Memory B cell (primary cell): ENCODE measurements around the gene KLHL6.
"Not testable (repeated sequence)": the region's sequence is repeated elsewhere in the genome, so short reads cannot be mapped to it uniquely, and the experiment has no call there.

Experiments
- ATAC-seq: fragments of 150-1000 bp; cut with Tn5 transposase; 2 replicates; pipeline ENCODE4 v1.10.0; 2021; ENCODE audit warnings: low read depth, mild to moderate bottlenecking, moderate library complexity
- DNase-seq, 2 donors: peaks; one replicate each; pipeline ENCODE4 v3.0.0; 2022; ENCODE audit warnings: low spot score in 2 of 2
- H3K27ac Mint-ChIP-seq: one replicate; pipeline ENCODE4 v1.8.0; 2022; ENCODE audit warnings: mild to moderate bottlenecking, moderate library complexity, mixed read lengths
- H3K27me3 Mint-ChIP-seq: one replicate; pipeline ENCODE4 v1.8.0; 2022; ENCODE audit warnings: mixed read lengths
- H3K36me3 Mint-ChIP-seq: one replicate; pipeline ENCODE4 v1.8.0; 2022; ENCODE audit warnings: mild to moderate bottlenecking, mixed read lengths
- H3K4me1 Mint-ChIP-seq: one replicate; pipeline ENCODE4 v1.8.0; 2022; ENCODE audit warnings: mixed read lengths
- H3K4me3 Mint-ChIP-seq: one replicate; pipeline ENCODE4 v1.8.0; 2022; ENCODE audit warnings: mild to moderate bottlenecking, moderate library complexity, mixed read lengths
- H3K9me3 Mint-ChIP-seq: one replicate; pipeline ENCODE4 v1.8.0; 2022; ENCODE audit warnings: mixed read lengths

The KLHL6 gene

DNA sequence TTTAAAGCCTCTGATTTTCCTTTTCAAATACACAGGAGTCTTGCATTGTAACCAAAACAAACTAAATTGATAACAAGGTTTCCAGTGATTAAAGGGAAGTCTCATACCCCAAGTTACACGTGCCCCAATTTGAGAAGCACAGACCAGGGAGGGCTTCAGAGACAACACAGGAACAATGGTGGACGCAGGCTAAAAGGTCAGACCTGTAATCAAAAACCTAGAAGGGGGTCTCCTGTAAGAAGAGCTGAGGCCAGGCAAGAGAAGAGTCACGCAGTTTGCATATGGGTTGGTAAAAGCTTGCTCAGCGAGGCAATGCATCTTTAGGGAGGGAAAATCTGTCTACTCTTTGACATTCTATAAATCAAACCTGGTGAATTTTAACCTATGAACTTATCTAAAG is 68.5 kb downstream of the KLHL6 start:
- DNase-seq, result no peak
- ATAC-seq, result no peak
- no peak overlapping the region for H3K4me3 Mint-ChIP-seq
- peaks cover 11% of the 10 kb centered on the region for H3K4me1 Mint-ChIP-seq
- no peaks in the 10 kb centered on the region for H3K9me3 Mint-ChIP-seq
- H3K27me3 Mint-ChIP-seq, result no peaks in the 10 kb centered on the region
- H3K36me3 Mint-ChIP-seq, result peaks cover 4% of the 10 kb centered on the region
- H3K27ac Mint-ChIP-seq, result no peak overlapping the region

DNA sequence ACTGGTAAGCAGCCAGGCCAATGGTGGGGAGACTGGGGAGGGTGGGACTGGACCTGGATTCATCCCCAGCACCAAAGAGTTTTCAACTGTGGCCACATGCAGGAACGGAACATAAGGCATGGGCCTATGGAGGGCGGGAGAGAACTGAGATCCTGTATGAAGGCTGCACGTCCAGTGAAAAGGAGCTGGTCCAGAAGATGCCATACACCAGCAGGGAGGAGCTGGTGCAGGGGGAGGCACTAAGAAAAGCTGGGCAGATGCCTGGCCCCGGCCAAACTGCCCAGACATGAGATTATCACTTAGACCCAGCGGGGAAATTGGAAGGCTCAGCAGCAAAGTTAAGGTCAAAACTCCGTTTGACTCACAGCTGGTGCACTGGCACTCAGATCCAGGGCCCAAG is 69.0 kb downstream of the KLHL6 start:
- H3K27ac Mint-ChIP-seq, result peak overlapping the region; percentile 7
- no peaks in the 10 kb centered on the region for H3K9me3 Mint-ChIP-seq
- no peak overlapping the region for H3K4me3 Mint-ChIP-seq
- ATAC-seq (no peak), DNase-seq (no peak)
- H3K36me3 Mint-ChIP-seq, result peaks cover 2% of the 10 kb centered on the region
- peaks cover 11% of the 10 kb centered on the region for H3K4me1 Mint-ChIP-seq
- no peaks in the 10 kb centered on the region for H3K27me3 Mint-ChIP-seq

DNA sequence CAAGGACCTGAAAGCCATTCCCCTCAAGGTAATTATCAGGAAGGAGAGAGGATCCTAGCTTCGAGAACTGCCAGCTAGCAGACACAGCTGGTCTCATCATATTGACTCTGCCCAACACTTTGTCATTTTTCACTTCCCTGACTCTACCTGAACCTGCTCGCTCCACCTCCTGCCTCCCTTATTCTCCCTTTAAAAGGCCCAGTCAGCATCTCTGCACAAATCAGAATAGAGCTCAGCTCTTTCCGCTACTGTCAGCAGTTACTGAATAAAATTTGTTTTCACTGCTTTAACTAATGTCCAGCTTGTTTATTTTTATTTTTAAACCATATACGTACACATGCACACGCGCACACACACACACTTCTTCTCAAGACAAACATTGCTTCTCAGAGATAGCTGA is 69.9 kb downstream of the KLHL6 start:
- peak overlapping the region; percentile 7 for H3K27ac Mint-ChIP-seq
- H3K9me3 Mint-ChIP-seq, result no peaks in the 10 kb centered on the region
- H3K36me3 Mint-ChIP-seq, result peaks cover 2% of the 10 kb centered on the region
- ATAC-seq (no peak), DNase-seq (no peak)
- no peaks in the 10 kb centered on the region for H3K27me3 Mint-ChIP-seq
- H3K4me1 Mint-ChIP-seq, result peaks cover 11% of the 10 kb centered on the region
- no peak overlapping the region for H3K4me3 Mint-ChIP-seq

DNA sequence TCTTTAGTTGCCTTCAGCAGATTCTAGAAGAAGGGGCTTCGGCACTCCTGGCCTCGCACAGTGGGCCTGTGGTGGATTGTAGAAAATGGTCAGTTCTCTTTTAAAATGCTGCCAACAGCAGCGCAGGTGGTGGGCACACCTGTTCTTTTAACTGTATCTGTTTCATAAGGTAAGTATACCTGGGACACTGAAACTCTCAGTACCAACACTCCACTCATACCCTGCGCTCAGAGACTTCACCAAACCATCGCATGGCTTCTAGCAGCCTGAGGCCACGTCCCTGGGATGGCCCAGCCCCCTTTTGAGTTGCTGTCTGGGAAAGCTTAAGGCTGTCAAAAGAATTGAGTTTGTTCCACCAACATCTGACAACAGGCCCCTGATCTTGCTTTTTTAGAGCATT is 70.4 kb downstream of the KLHL6 start:
- no peak for ATAC-seq
- no peaks in the 10 kb centered on the region for H3K27me3 Mint-ChIP-seq
- no peaks in the 10 kb centered on the region for H3K9me3 Mint-ChIP-seq
- peaks cover 12% of the 10 kb centered on the region for H3K4me1 Mint-ChIP-seq
- peaks cover 2% of the 10 kb centered on the region for H3K36me3 Mint-ChIP-seq
- H3K27ac Mint-ChIP-seq, result peak overlapping the region; percentile 7
- no peak overlapping the region for H3K4me3 Mint-ChIP-seq
- no peak for DNase-seq

DNA sequence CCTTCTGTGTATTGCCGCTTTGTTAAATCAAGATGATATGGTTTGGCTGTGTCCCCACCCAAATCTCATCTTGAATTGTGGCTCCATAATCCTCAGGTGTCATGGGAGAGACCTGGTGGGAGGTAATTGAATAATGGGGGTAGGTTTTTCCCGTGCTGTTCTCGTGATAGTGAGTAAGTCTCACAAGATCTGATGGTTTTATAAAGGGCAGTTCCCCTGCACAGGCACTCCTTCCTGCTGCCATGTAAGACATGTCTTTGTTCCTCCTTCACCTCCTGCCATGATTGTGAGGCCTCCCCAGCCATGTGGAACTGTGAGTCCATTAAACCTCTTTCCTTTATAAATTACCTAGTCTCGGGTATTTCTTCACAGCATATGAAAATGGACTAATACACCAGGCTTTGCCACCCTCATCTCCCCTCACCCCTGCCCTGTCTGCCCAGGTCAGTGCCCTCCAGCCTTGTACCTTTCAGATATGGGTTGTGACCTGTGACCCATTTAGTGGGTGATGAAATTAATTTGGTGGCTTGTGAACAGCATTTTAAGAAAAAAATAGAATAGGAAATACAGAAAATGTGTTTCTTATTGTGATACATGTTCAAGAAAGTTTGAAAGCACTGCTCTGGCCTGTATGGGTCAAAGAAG is 71.0 kb downstream of the KLHL6 start:
- peaks cover 13% of the 10 kb centered on the region for H3K4me1 Mint-ChIP-seq
- no peak for DNase-seq
- peak overlapping the region; percentile 24 for H3K27ac Mint-ChIP-seq
- no peak for ATAC-seq
- H3K4me3 Mint-ChIP-seq, result no peak overlapping the region
- no peaks in the 10 kb centered on the region for H3K9me3 Mint-ChIP-seq
- H3K27me3 Mint-ChIP-seq, result no peaks in the 10 kb centered on the region
- peaks cover 2% of the 10 kb centered on the region for H3K36me3 Mint-ChIP-seq

DNA sequence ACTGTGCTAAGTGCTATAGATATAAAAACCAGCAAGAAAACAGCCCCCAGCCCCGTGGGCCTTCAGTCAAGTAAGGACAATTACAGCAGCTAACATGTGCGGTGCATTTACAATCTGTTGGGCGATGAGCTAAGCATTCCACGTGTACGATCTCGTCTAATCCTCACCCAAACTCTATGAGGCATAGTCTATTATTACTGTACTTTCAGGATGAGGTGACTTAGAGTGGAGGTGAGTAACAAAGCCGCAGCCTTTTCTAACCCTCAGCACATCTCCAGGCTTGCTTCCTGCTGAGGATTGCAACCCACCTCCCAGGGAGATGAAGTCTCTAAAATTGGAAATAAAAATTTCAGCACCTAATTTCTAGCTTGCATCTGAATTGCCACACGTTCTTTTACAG is 73.9 kb downstream of the KLHL6 start:
- H3K27ac Mint-ChIP-seq, result no peak overlapping the region
- no peaks in the 10 kb centered on the region for H3K27me3 Mint-ChIP-seq
- no peaks in the 10 kb centered on the region for H3K9me3 Mint-ChIP-seq
- H3K4me3 Mint-ChIP-seq, result no peak overlapping the region
- ATAC-seq, result no peak
- peaks cover 8% of the 10 kb centered on the region for H3K4me1 Mint-ChIP-seq
- H3K36me3 Mint-ChIP-seq, result no peaks in the 10 kb centered on the region
- no peak for DNase-seq

DNA sequence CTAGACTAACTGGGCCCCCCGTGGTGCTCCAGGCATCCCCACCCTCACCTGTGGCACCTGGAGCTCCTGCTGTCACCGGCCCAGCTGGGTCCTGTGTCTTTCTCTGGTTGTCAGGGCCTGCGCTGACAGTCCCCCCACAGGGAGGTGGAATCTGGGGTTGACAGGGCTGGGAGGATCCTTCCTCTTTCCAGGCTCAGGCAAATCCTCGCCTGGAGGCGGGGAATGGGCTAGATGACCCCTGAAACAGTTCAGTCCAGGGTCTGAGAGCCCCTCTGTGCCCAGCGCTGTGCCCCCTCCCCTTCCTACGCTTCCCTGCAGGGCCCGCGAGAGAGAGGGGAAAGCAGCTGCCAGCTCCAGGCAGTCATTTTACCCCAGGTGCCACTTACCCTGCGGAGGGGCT is 77.0 kb downstream of the KLHL6 start:
- no peak overlapping the region for H3K4me3 Mint-ChIP-seq
- H3K27ac Mint-ChIP-seq, result no peak overlapping the region
- no peak for ATAC-seq
- H3K27me3 Mint-ChIP-seq, result no peaks in the 10 kb centered on the region
- no peaks in the 10 kb centered on the region for H3K9me3 Mint-ChIP-seq
- peaks cover 2% of the 10 kb centered on the region for H3K4me1 Mint-ChIP-seq
- no peak for DNase-seq
- no peaks in the 10 kb centered on the region for H3K36me3 Mint-ChIP-seq

DNA sequence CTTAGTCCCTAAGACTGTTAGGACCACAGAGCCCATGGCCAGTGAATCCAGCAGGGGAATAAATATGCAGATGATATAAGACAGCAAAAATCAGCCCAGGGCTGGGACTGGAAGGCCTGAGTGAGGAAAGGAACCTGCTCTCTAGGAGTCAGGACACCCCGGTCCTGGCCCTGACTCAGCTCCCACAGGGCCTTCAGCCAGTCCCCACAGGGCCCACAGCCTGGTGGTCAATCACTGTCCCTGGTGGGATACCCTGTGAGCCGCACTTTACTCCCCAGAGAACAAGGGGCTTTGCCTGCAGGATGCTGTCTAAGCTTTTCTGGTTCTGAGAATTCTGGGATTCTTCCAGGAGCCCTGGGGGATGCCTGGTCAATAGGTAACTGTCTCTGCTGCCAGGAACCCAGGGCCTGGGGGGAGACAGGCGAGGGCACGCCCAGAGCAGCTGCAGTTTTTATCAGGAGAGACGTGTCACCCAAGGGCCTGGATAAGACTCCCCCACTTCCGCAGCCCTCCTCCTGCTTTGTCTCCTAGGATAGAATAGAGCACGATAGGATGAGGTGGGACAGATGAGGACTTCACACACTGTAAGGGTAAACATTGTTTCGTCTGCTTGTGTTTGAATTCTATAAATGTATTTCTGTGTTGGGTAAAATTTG is 77.6 kb downstream of the KLHL6 start:
- no peaks in the 10 kb centered on the region for H3K27me3 Mint-ChIP-seq
- H3K4me1 Mint-ChIP-seq, result peaks cover 2% of the 10 kb centered on the region
- no peak overlapping the region for H3K4me3 Mint-ChIP-seq
- H3K27ac Mint-ChIP-seq, result no peak overlapping the region
- DNase-seq (no peak), ATAC-seq (no peak)
- H3K9me3 Mint-ChIP-seq, result no peaks in the 10 kb centered on the region
- H3K36me3 Mint-ChIP-seq, result no peaks in the 10 kb centered on the region

DNA sequence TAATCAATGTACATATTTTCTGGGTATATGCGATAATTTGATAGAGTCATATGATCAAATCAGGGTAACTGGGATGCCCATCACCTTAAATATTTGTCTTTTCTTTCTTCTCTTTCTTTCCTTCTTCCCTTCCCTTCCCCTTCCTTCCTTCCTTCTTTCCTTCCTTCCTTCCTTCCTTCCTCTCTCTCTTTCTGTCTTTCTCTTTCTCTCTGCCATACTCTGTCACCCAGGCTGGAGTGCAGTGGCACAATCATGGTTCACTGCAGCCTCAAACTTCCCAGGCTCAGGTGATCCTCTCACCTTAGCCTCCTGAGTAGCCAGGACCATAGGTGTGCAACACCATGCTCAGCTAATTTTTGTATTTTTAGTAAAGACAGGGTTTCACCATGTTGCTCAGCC is 79.7 kb downstream of the KLHL6 start:
- not testable (repeated sequence) for DNase-seq, H3K36me3 Mint-ChIP-seq, ATAC-seq, H3K4me3 Mint-ChIP-seq, H3K27me3 Mint-ChIP-seq, H3K4me1 Mint-ChIP-seq, H3K9me3 Mint-ChIP-seq, H3K27ac Mint-ChIP-seq

DNA sequence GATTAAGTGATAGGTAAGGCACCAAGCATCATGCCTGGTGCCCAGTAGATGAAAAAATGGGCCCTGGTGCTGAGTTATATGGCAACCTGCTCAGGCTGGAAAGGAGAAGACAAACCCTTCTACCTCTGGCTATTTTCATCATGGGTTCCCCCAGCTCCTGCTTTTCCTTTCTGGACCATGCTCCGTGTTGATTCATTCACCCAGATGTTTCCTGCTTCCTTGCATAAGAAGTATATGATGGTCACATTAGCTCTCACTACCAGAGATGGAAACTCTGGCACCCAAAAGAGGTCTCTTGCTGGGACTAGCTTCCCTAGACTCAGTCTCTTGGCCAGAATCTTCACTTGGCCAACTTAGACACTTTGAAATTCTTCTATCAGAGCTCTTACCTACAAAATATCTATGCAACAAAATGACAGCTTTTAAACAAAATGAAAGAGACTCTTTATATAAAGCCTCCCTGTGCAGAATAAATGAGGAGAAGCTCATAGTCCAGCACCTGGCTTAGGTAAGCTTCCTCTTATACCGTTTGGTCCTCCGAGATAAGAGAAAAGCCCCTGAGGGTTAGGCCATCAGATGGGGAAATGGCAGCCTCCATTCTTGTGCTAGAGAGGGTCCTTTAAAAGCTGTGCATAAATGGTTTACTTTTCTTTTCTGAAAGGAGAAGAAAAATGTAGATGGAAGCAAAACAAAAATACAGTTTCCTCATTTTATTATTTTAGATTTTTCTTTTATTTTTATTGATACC is 80.3 kb downstream of the KLHL6 start:
- peaks cover 2% of the 10 kb centered on the region for H3K4me1 Mint-ChIP-seq
- no peak overlapping the region for H3K4me3 Mint-ChIP-seq
- no peaks in the 10 kb centered on the region for H3K36me3 Mint-ChIP-seq
- no peaks in the 10 kb centered on the region for H3K9me3 Mint-ChIP-seq
- ATAC-seq (no peak), DNase-seq (no peak)
- no peaks in the 10 kb centered on the region for H3K27me3 Mint-ChIP-seq
- H3K27ac Mint-ChIP-seq, result no peak overlapping the region

DNA sequence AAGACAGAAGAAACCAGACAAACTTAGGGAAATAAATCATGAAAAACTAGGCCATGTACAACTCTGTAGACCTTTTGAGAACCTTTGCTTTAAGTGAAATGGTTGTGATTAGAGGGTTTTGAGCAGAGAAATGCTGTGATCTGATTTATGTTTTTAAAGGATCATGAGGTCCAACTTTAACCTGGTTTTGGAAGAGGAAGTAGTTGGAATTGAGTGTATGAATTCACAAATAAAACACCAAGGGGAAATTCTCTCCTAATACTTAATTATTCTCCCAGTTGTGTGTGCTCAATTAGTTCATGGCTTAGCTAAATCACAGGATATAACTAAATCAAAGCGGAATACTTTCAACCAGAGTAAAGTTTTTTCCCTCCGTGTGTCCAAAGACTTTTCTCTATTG is 81.5 kb downstream of the KLHL6 start:
- H3K36me3 Mint-ChIP-seq, result no peaks in the 10 kb centered on the region
- H3K9me3 Mint-ChIP-seq, result no peaks in the 10 kb centered on the region
- H3K27ac Mint-ChIP-seq, result no peak overlapping the region
- no peak overlapping the region for H3K4me3 Mint-ChIP-seq
- peaks cover 2% of the 10 kb centered on the region for H3K27me3 Mint-ChIP-seq
- peaks cover 4% of the 10 kb centered on the region for H3K4me1 Mint-ChIP-seq
- no peak for ATAC-seq
- no peak for DNase-seq

DNA sequence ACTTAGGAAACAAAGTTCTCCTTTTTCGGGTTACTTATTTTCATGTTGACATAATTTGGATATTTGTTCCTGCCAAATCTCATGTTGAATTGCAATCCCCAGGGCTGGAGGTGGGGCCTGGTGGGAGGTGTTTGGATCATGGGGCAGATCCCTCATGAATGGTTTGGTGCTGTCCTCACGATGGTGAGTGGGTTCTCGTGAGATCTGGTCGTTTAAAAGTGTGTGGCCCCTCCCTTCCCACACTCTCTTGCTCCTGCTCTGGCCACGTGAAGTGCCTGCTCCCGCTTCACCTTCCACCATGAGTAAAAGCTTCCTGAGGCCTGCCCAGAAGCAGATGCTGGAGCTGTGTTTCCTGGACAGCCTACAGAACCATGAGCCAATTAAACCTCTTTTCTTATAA is 83.4 kb downstream of the KLHL6 start:
- Mint-ChIP-seq H3K4me1 (peaks cover 4% of the 10 kb centered on the region), H3K9me3 (no peaks in the 10 kb centered on the region), H3K36me3 (no peaks in the 10 kb centered on the region), H3K27ac (no peak overlapping the region), H3K27me3 (peaks cover 2% of the 10 kb centered on the region), H3K4me3 (no peak overlapping the region)
- DNase-seq (no peak), ATAC-seq (no peak)

DNA sequence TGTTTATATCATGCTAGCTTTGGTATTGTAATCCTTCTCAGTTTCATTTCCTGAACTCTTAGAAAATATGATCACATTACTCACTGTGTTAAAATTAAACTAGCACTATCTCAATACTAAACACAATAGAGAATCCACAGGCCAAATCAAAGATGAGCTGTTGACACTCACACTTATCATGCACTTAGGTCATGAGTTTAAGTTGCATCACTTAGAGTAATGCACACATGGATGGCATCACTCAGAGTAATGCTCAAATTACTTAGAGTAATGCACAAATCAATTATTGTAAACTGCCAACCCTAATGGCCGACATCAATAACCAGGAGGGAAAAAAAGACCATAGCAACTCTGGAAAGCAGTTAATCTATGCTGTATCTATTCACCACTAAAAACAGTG is 87.1 kb downstream of the KLHL6 start:
- H3K27ac Mint-ChIP-seq, result no peak overlapping the region
- peaks cover 4% of the 10 kb centered on the region for H3K4me1 Mint-ChIP-seq
- H3K9me3 Mint-ChIP-seq, result no peaks in the 10 kb centered on the region
- no peak overlapping the region for H3K4me3 Mint-ChIP-seq
- ATAC-seq, result no peak
- DNase-seq, result no peak
- no peaks in the 10 kb centered on the region for H3K36me3 Mint-ChIP-seq
- H3K27me3 Mint-ChIP-seq, result peaks cover 5% of the 10 kb centered on the region

DNA sequence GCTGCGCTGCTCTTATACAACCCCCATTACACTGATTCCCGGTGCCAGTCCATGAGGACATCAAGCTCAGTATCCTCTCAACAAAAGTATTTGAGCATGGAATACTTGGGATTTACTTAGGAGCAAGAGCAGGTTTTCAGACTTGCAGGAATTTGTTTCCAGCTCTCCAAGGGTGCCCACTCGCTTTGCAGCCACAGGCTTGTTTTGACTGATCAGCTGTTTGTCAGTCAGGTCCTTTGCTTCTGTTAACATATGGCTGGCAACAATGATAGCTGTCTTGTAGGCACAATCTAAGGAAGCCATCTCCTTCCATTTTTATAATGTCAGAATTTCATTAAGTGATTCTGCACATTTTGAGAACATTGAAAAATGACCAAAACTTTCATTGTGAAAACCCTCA is 88.9 kb downstream of the KLHL6 start:
- no peak for DNase-seq
- Mint-ChIP-seq H3K27ac (no peak overlapping the region), H3K9me3 (no peaks in the 10 kb centered on the region), H3K4me1 (peaks cover 4% of the 10 kb centered on the region), H3K4me3 (no peak overlapping the region), H3K36me3 (no peaks in the 10 kb centered on the region), H3K27me3 (peaks cover 5% of the 10 kb centered on the region)
- ATAC-seq, result no peak
